Measurements from ENCODE around the gene KLHL29.

DNA sequence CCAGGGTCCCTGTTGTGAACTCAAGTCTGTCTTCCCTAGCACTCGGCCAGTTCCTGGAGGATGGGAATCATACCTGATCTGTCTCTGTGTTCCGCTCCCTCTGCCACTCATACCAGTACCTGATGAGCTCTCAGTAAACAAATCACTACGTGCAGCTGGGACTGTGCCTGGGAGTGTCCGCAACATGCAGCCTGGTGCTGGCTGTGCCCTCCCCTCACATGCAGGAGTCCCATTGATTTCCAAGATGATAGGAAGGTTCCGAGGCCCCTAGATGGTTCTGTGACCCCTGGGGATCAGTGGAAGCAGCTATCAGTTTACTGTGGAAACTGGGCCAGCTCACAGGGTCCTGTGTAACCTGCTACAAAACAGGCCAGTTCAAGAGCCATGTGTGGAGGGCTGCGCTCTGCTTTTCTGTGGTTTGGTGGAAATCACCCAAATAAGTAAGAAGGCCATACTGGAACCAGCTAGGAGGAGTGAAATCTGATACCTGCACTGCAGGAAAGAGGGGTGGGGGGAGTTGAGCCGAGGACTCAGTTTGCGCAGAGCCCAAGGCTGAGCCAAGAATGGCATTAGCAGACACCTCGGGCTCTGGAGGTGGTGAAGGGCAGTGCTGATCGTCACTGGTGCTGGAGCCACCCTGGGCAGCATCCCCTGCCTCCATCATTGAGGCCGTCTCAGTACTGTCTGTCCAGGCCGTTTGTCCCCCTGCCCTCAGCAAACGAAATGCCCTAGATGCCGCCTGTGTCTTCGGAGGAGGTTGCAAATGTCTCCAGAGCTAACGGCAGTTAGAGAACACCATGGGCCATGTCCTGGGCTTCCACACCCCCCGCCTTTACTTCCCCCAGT, 93.3 kb downstream of the KLHL29 start:
- TF ChIP-seq SIN3A (IDR thresholded peaks at IDR 0.05; ENCODE audit: borderline replicate concordance, insufficient read depth, low read length) (no peak), POLR2AphosphoS5 (IDR thresholded peaks at IDR 0.05; ENCODE audit: low read depth, low read length) (no peak)
